Measurements from ENCODE around the gene RNF115.

RNF115 gene

GRCh38 chr1:145784409-145784808 lies 39.5 kb downstream of the RNF115 start:
- H2AFZ ChIP-seq (ENCODE audit: low read depth): no peak overlapping the region
- 0 out of 2 replicates have a peak, but pooled peaks cover 4% of the 10 kb centered on the region for H3K36me3 ChIP-seq (ENCODE audit: insufficient read depth)
- H3K27ac ChIP-seq: no peak overlapping the region
- H3K27me3 ChIP-seq (ENCODE audit: insufficient read depth, low read depth): no peaks in the 10 kb centered on the region
- H3K4me2 ChIP-seq: no peak overlapping the region; the same call in 1 of the 2 replicates
- peaks cover 14% of the 10 kb centered on the region; the same call in 1 of the 2 replicates for H3K79me2 ChIP-seq (ENCODE audit: insufficient read depth, low read depth)
- peaks cover 69% of the 10 kb centered on the region for H3K4me1 ChIP-seq (ENCODE audit: low read depth, poor library complexity, severe bottlenecking)
- H3K9ac ChIP-seq: no peak overlapping the region
- no peaks in the 10 kb centered on the region for H4K20me1 ChIP-seq (ENCODE audit: insufficient read depth)
- H3K4me3 ChIP-seq (IDR thresholded peaks at IDR 0.05; ENCODE audit: insufficient read depth, low read depth, low read length): no peak overlapping the region
- no peak for TF ChIP-seq CTCF (conservative IDR thresholded peaks at IDR 0.05; ENCODE audit: low read depth, low read length)

GRCh38 chr1:145782272-145783099 lies 41.4 kb downstream of the RNF115 start:
- Histone ChIP-seq H3K27me3 (ENCODE audit: insufficient read depth, low read depth) (no peaks in the 10 kb centered on the region), H2AFZ (ENCODE audit: low read depth) (no peak overlapping the region), H3K79me2 (ENCODE audit: insufficient read depth, low read depth) (peaks cover 14% of the 10 kb centered on the region; the same call in 1 of the 2 replicates), H3K27ac (no peak overlapping the region), H4K20me1 (ENCODE audit: insufficient read depth) (no peaks in the 10 kb centered on the region), H3K4me2 (no peak overlapping the region), H3K36me3 (ENCODE audit: insufficient read depth) (0 out of 2 replicates have a peak, but pooled peaks cover 4% of the 10 kb centered on the region), H3K4me1 (ENCODE audit: low read depth, poor library complexity, severe bottlenecking) (peaks cover 64% of the 10 kb centered on the region), H3K4me3 (IDR thresholded peaks at IDR 0.05; ENCODE audit: insufficient read depth, low read depth, low read length) (no peak overlapping the region), H3K9ac (no peak overlapping the region)
- TF ChIP-seq CTCF (conservative IDR thresholded peaks at IDR 0.05; ENCODE audit: low read depth, low read length): no peak

GRCh38 chr1:145778146-145778540 lies 45.8 kb downstream of the RNF115 start:
- no peak for TF ChIP-seq CTCF (conservative IDR thresholded peaks at IDR 0.05; ENCODE audit: low read depth, low read length)
- 0 out of 2 replicates have a peak, but pooled peaks cover 4% of the 10 kb centered on the region for H3K36me3 ChIP-seq (ENCODE audit: insufficient read depth)
- H2AFZ ChIP-seq (ENCODE audit: low read depth): no peak overlapping the region
- H4K20me1 ChIP-seq (ENCODE audit: insufficient read depth): no peaks in the 10 kb centered on the region
- 0 out of 2 replicates have a peak, but pooled peaks cover 3% of the 10 kb centered on the region for H3K79me2 ChIP-seq (ENCODE audit: insufficient read depth, low read depth)
- H3K27ac ChIP-seq: no peak overlapping the region; the same call in 1 of the 2 replicates
- no peak overlapping the region for H3K9ac ChIP-seq
- no peaks in the 10 kb centered on the region for H3K27me3 ChIP-seq (ENCODE audit: insufficient read depth, low read depth)
- peak overlapping the region; percentile 34 for H3K4me2 ChIP-seq
- peaks cover 64% of the 10 kb centered on the region for H3K4me1 ChIP-seq (ENCODE audit: low read depth, poor library complexity, severe bottlenecking)
- no peak overlapping the region for H3K4me3 ChIP-seq (IDR thresholded peaks at IDR 0.05; ENCODE audit: insufficient read depth, low read depth, low read length)

GRCh38 chr1:145777357-145778145 lies 46.3 kb downstream of the RNF115 start:
- Histone ChIP-seq H3K9ac (no peak overlapping the region), H3K27ac (peak overlapping the region; percentile 5; the same call in 1 of the 2 replicates), H3K36me3 (ENCODE audit: insufficient read depth) (0 out of 2 replicates have a peak, but pooled peaks cover 4% of the 10 kb centered on the region), H4K20me1 (ENCODE audit: insufficient read depth) (no peaks in the 10 kb centered on the region), H3K4me1 (ENCODE audit: low read depth, poor library complexity, severe bottlenecking) (peaks cover 67% of the 10 kb centered on the region), H2AFZ (ENCODE audit: low read depth) (no peak overlapping the region), H3K4me2 (peak overlapping the region; percentile 34), H3K79me2 (ENCODE audit: insufficient read depth, low read depth) (0 out of 2 replicates have a peak, but pooled peaks cover 3% of the 10 kb centered on the region), H3K27me3 (ENCODE audit: insufficient read depth, low read depth) (no peaks in the 10 kb centered on the region), H3K4me3 (IDR thresholded peaks at IDR 0.05; ENCODE audit: insufficient read depth, low read depth, low read length) (peak overlapping the region; percentile 84)
- TF ChIP-seq CTCF (conservative IDR thresholded peaks at IDR 0.05; ENCODE audit: low read depth, low read length): no peak

All from KMS-11 (cell line).